GM12878 (cell line): Measurements from ENCODE around the gene KRTAP1-4. TPM values are rescaled to one million over a fixed set of nuclear protein-coding genes. Genes with fewer than 3 reads are reported as not detected.

Source experiments
- ATAC-seq: fragments of 200-7000 bp; cut with Tn5 transposase; 3 replicates; pipeline ENCODE4 v1.9.1; 2020; ENCODE audit warnings: mild to moderate bottlenecking, moderate library complexity
- BruUV-seq: library from RNA; stranded (reverse); fragments of 400-500 nt; replicated peaks from 2 replicates; lab custom pipeline; 2021; lab: Mats Ljungman, UMichigan
- CTCF ChIA-PET: fragments of 300-600 bp; sonication (Branson Sonifier 250); formaldehyde crosslinking; extraction: SDS; loops from one replicate; lab custom pipeline; 2021; ENCODE audit warnings: inconsistent platforms; lab: Yijun Ruan, JAX
- POLR2A ChIA-PET: fragments of 350-600 bp; formaldehyde crosslinking; extraction: SDS; loops from one replicate; lab custom pipeline; 2021; ENCODE audit warnings: inconsistent platforms; lab: Charles Lee
- RAD21 ChIA-PET: fragments of 300-600 bp; sonication (Branson Sonifier 250); formaldehyde crosslinking; loops from one replicate; lab custom pipeline; 2023; ENCODE audit warnings: antibody characterized with exemption; ENCODE audit not compliant: unreplicated experiment; lab: Charles Lee
- SMC1A ChIA-PET: fragments of 300-600 bp; sonication (Branson Sonifier 250); formaldehyde crosslinking; loops from one replicate; lab custom pipeline; 2023; ENCODE audit not compliant: unreplicated experiment, uncharacterized antibody; lab: Charles Lee
- DNase-seq: peaks from one replicate; pipeline ENCODE4 v3.0.0-alpha.2; 2011; ENCODE audit warnings: low read depth, low spot score
- FAIRE-seq: peaks from 3 replicates; lab custom pipeline; 2011; peaks lifted over from hg19 to GRCh38; lab: Jason Lieb, UNC
- H2AFZ ChIP-seq: 2 replicates; pipeline ENCODE4 v1.6.0; 2011; ENCODE audit warnings: low read depth, low read length, control low read depth; ENCODE audit not compliant: control insufficient read depth
- H3K27ac ChIP-seq: 2 replicates; pipeline ENCODE4 v1.5.1; 2011; ENCODE audit warnings: control low read depth; ENCODE audit not compliant: control insufficient read depth, insufficient read depth
- H3K27me3 ChIP-seq, 2 experiments: replicated peaks in 1 of 2; 2 replicates each; pipeline versions ENCODE4 v1.6.0 to v1.6.1; 2011; ENCODE audit warnings: low read length in 1 of 2; ENCODE audit not compliant: control insufficient read depth in 2 of 2, insufficient read depth in 2 of 2
- H3K36me3 ChIP-seq, 2 experiments: 2 replicates each; pipeline ENCODE4 v1.5.1; 2011; ENCODE audit warnings: low read length in 1 of 2; ENCODE audit not compliant: control insufficient read depth in 2 of 2, insufficient read depth in 2 of 2
- H3K4me1 ChIP-seq: 2 replicates; pipeline ENCODE4 v1.6.1; 2011; ENCODE audit warnings: mild to moderate bottlenecking, low read length, moderate library complexity, mixed read lengths; ENCODE audit not compliant: control insufficient read depth, insufficient read depth
- H3K4me2 ChIP-seq: 2 replicates; pipeline ENCODE4 v1.6.0; 2011; ENCODE audit warnings: control low read depth; ENCODE audit not compliant: control insufficient read depth, insufficient read depth
- H3K4me3 ChIP-seq: fragments of 200-600 bp; sonication (generic); 2 replicates; pipeline ENCODE4 v1.5.1; 2016
- H3K79me2 ChIP-seq: 2 replicates; pipeline ENCODE4 v1.6.0; 2011; ENCODE audit warnings: low read length; ENCODE audit not compliant: control insufficient read depth, insufficient read depth
- H3K9ac ChIP-seq: 2 replicates; pipeline ENCODE4 v1.8.0; 2011; ENCODE audit warnings: low read length, control low read depth, mixed read lengths; ENCODE audit not compliant: control insufficient read depth, insufficient read depth
- H3K9me3 ChIP-seq: replicated peaks from 3 replicates; pipeline ENCODE4 v1.5.1; 2011; ENCODE audit warnings: mild to moderate bottlenecking, low read length; ENCODE audit not compliant: control insufficient read depth, insufficient read depth
- H4K20me1 ChIP-seq: 2 replicates; pipeline ENCODE4 v1.6.0; 2011; ENCODE audit not compliant: control insufficient read depth, insufficient read depth
- ASH2L ChIP-seq: fragments of 300-600, 200-600 bp; sonication (generic); IDR thresholded peaks from 2 replicates; pipeline ENCODE4 v1.6.1; 2017; ENCODE audit warnings: low read depth, mild to moderate bottlenecking, borderline replicate concordance
- BACH1 ChIP-seq: fragments of 450-650 bp; IDR thresholded peaks from 2 replicates; pipeline ENCODE4 v1.6.1; 2017; ENCODE audit warnings: mild to moderate bottlenecking, borderline replicate concordance
- EP300 ChIP-seq, 2 experiments: fragments of 150-350 bp in 1 of 2; IDR thresholded peaks; 2 replicates each; pipeline ENCODE4 v1.6.1; 2011 to 2012; ENCODE audit warnings: low read depth in 2 of 2, low read length in 2 of 2, borderline replicate concordance in 1 of 2, improper control_type of control experiment in 1 of 2, inconsistent platforms in 1 of 2; ENCODE audit not compliant: control insufficient read depth in 1 of 2
- HDAC6 ChIP-seq: fragments of 200-600 bp; sonication (generic); IDR thresholded peaks from one replicate; pipeline ENCODE4 v1.8.0; 2017; ENCODE audit warnings: antibody characterized with exemption; ENCODE audit not compliant: unreplicated experiment
- KLF5 ChIP-seq: fragments of 450-650 bp; IDR thresholded peaks from 2 replicates; pipeline ENCODE4 v1.6.1; 2014; ENCODE audit warnings: mild to moderate bottlenecking; ENCODE audit not compliant: partially characterized antibody
- POLR2A ChIP-seq: IDR thresholded peaks from 2 replicates; pipeline ENCODE4 v1.6.1; 2011; ENCODE audit warnings: low read depth, mild to moderate bottlenecking, low read length
- SMARCA5 ChIP-seq: fragments of 450-650 bp; IDR thresholded peaks from 2 replicates; pipeline ENCODE4 v1.6.1; 2017; ENCODE audit warnings: mild to moderate bottlenecking
- STAT1 ChIP-seq: fragments of 450-650 bp; conservative IDR thresholded peaks from 2 replicates; pipeline ENCODE4 v1.6.1; 2014; ENCODE audit warnings: antibody characterized with exemption, mild to moderate bottlenecking
- ZNF384 ChIP-seq: IDR thresholded peaks from 2 replicates; pipeline ENCODE4 v1.6.1; 2012; ENCODE audit warnings: low read depth, mild to moderate bottlenecking, low read length, improper control_type of control experiment, borderline replicate concordance
- WGBS: methylation state at CpG from one replicate; pipeline ENCODE4 v1.1.6; 2016; ENCODE audit warnings: low lambda C conversion rate; ENCODE audit not compliant: insufficient replicate concordance, insufficient coverage; ENCODE audit errors: missing lambda C conversion rate; 5-methylcytosine and 5-hydroxymethylcytosine counted together
- in situ Hi-C: fragments of 300-500 bp; cut with MboI; formaldehyde crosslinking; loops from 9 replicates; pipeline ENCODE4 v1.14.3; 2018; ENCODE audit warnings: mixed read lengths
- intact Hi-C: fragments of 100-400 bp; cut with micrococcal nuclease; formaldehyde crosslinking; loops from one replicate; pipeline ENCODE4 v1.14.2; 2022; ENCODE audit not compliant: unreplicated experiment
- polyA plus RNA-seq, 11 experiments: library from polyadenylated mRNA; depleted of rRNA in 4 of 11; unstranded in 6 of 11; stranded (reverse) in 5 of 11; fragments of >200 nt; fragmentation: Nextera tagmentation in 4 of 11; fragmentation: Illumina TruSeq in 1 of 11; extraction: Ambion mirVana in 4 of 11; extraction: Trizol in 1 of 11; gene quantifications; 1 replicate in 1 of 11; 2 replicates in 10 of 11; pipeline versions ENCODE4 v1.2.1 to v1.2.3, GENCODE V29; 2011 to 2016; ENCODE audit warnings: inconsistent platforms in 2 of 11, missing spikeins in 2 of 11, low read depth in 1 of 11
- total RNA-seq, 4 experiments: library from RNA; depleted of rRNA in 3 of 4; stranded (reverse); fragments of >200 nt in 3 of 4; fragmentation: Illumina TruSeq in 1 of 4; extraction: Trizol in 1 of 4; gene quantifications; 2 replicates each; pipeline versions ENCODE4 v1.2.1 to v1.2.3, GENCODE V29; 2013 to 2021
- TF ChIP-seq, protein P1 (sequence below): IDR thresholded peaks from 2 replicates; pipeline ENCODE4 v1.6.1; 2012; ENCODE audit warnings: low read depth, low read length, improper control_type of control experiment
- TF ChIP-seq, protein P2 (sequence below): IDR thresholded peaks from 2 replicates; pipeline ENCODE4 v1.6.1; 2011; ENCODE audit warnings: low read depth, low read length, improper control_type of control experiment, borderline replicate concordance
- TF ChIP-seq, protein P3 (sequence below): fragments of 450-650 bp; IDR thresholded peaks from 2 replicates; pipeline ENCODE4 v1.6.1; 2014; ENCODE audit warnings: mild to moderate bottlenecking
- TF ChIP-seq, protein P4 (sequence below): fragments of 450-650 bp; IDR thresholded peaks from 2 replicates; pipeline ENCODE4 v1.6.1; 2016; ENCODE audit warnings: mild to moderate bottlenecking, moderate library complexity, borderline replicate concordance
- TF ChIP-seq, protein P5 (sequence below): fragments of 450-650 bp; formaldehyde crosslinking; IDR thresholded peaks from 2 replicates; pipeline ENCODE4 v1.4.0; 2022; ENCODE audit warnings: mild to moderate bottlenecking, moderate library complexity

Gene KRTAP1-4
- total and polyA plus RNA-seq, 10 of the 15 experiments (the other 5 are each of a cell fraction or from before 2014, with no cell fraction given): not detected

DNA sequence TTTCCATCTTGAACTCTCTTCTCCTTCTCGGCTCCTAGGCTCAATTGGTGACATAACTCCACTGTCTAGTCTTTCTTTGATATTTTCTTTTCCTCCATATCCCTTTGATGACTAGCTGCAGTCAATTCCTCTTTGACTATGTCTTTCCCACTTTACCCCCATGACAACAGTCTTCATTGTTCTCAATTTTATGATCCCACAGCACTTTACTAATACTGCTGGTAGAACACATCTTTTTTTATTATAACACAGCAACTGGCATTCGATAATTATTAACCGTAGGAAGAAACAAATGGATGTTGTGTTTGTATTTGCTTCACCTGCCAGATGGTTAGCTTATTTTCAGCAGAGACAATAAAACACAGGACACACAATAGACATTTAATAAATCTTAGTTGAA, 37.3 kb downstream of the KRTAP1-4 start:
- H3K4me1 ChIP-seq: no peaks in the 10 kb centered on the region
- no peaks in the 10 kb centered on the region for H3K36me3 ChIP-seq
- in situ Hi-C loops (no loop called here), intact Hi-C loops (no loop called here)
- no peaks in the 10 kb centered on the region for H4K20me1 ChIP-seq
- no peak for ATAC-seq
- 23% methylated on average over 3 of the region's 3 CpGs for WGBS
- SMC1A ChIA-PET: no interaction called here
- no TSS peak for BruUV-seq
- no peaks in the 10 kb centered on the region for H3K79me2 ChIP-seq
- RAD21 ChIA-PET: no interaction called here
- no peak overlapping the region for H3K4me2 ChIP-seq
- CTCF ChIA-PET: no interaction called here
- no peak overlapping the region for H2AFZ ChIP-seq
- no peak overlapping the region for H3K4me3 ChIP-seq
- H3K9me3 ChIP-seq: no peaks in the 10 kb centered on the region
- no peak for FAIRE-seq
- no peak for DNase-seq
- TF ChIP-seq BACH1 (no peak), ASH2L (no peak), ZNF384 (no peak), EP300 (IDR thresholded peaks at IDR 0.05; ENCODE audit: borderline replicate concordance in 1 of 2, control insufficient read depth in 1 of 2, low read depth in 2 of 2, low read length in 2 of 2) (no peak), POLR2A (no peak), HDAC6 (no peak), KLF5 (no peak), STAT1 (no peak), SMARCA5 (no peak)
- TF ChIP-seq, protein P1, sequence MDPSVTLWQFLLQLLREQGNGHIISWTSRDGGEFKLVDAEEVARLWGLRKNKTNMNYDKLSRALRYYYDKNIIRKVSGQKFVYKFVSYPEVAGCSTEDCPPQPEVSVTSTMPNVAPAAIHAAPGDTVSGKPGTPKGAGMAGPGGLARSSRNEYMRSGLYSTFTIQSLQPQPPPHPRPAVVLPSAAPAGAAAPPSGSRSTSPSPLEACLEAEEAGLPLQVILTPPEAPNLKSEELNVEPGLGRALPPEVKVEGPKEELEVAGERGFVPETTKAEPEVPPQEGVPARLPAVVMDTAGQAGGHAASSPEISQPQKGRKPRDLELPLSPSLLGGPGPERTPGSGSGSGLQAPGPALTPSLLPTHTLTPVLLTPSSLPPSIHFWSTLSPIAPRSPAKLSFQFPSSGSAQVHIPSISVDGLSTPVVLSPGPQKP: no peak
- TF ChIP-seq, protein P2, sequence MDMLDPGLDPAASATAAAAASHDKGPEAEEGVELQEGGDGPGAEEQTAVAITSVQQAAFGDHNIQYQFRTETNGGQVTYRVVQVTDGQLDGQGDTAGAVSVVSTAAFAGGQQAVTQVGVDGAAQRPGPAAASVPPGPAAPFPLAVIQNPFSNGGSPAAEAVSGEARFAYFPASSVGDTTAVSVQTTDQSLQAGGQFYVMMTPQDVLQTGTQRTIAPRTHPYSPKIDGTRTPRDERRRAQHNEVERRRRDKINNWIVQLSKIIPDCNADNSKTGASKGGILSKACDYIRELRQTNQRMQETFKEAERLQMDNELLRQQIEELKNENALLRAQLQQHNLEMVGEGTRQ: no peak
- TF ChIP-seq, protein P3, sequence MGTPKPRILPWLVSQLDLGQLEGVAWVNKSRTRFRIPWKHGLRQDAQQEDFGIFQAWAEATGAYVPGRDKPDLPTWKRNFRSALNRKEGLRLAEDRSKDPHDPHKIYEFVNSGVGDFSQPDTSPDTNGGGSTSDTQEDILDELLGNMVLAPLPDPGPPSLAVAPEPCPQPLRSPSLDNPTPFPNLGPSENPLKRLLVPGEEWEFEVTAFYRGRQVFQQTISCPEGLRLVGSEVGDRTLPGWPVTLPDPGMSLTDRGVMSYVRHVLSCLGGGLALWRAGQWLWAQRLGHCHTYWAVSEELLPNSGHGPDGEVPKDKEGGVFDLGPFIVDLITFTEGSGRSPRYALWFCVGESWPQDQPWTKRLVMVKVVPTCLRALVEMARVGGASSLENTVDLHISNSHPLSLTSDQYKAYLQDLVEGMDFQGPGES: no peak
- TF ChIP-seq, protein P4, sequence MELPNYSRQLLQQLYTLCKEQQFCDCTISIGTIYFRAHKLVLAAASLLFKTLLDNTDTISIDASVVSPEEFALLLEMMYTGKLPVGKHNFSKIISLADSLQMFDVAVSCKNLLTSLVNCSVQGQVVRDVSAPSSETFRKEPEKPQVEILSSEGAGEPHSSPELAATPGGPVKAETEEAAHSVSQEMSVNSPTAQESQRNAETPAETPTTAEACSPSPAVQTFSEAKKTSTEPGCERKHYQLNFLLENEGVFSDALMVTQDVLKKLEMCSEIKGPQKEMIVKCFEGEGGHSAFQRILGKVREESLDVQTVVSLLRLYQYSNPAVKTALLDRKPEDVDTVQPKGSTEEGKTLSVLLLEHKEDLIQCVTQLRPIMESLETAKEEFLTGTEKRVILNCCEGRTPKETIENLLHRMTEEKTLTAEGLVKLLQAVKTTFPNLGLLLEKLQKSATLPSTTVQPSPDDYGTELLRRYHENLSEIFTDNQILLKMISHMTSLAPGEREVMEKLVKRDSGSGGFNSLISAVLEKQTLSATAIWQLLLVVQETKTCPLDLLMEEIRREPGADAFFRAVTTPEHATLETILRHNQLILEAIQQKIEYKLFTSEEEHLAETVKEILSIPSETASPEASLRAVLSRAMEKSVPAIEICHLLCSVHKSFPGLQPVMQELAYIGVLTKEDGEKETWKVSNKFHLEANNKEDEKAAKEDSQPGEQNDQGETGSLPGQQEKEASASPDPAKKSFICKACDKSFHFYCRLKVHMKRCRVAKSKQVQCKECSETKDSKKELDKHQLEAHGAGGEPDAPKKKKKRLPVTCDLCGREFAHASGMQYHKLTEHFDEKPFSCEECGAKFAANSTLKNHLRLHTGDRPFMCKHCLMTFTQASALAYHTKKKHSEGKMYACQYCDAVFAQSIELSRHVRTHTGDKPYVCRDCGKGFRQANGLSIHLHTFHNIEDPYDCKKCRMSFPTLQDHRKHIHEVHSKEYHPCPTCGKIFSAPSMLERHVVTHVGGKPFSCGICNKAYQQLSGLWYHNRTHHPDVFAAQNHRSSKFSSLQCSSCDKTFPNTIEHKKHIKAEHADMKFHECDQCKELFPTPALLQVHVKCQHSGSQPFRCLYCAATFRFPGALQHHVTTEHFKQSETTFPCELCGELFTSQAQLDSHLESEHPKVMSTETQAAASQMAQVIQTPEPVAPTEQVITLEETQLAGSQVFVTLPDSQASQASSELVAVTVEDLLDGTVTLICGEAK: no peak
- TF ChIP-seq, protein P5, sequence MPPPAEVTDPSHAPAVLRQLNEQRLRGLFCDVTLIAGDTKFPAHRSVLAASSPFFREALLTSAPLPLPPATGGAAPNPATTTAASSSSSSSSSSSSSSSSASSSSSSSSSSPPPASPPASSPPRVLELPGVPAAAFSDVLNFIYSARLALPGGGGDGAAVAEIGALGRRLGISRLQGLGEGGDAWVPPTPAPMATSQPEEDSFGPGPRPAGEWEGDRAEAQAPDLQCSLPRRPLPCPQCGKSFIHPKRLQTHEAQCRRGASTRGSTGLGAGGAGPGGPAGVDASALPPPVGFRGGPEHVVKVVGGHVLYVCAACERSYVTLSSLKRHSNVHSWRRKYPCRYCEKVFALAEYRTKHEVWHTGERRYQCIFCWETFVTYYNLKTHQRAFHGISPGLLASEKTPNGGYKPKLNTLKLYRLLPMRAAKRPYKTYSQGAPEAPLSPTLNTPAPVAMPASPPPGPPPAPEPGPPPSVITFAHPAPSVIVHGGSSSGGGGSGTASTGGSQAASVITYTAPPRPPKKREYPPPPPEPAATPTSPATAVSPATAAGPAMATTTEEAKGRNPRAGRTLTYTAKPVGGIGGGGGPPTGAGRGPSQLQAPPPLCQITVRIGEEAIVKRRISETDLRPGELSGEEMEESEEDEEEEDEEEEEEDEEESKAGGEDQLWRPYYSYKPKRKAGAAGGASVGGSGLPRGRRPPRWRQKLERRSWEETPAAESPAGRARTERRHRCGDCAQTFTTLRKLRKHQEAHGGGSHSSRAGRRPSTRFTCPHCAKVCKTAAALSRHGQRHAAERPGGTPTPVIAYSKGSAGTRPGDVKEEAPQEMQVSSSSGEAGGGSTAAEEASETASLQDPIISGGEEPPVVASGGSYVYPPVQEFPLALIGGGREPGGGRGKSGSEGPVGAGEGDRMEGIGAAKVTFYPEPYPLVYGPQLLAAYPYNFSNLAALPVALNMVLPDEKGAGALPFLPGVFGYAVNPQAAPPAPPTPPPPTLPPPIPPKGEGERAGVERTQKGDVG (CRISPR knock-in tag): no peak
- no peak overlapping the region for H3K9ac ChIP-seq
- H3K27me3 ChIP-seq: peaks cover 0 to 8% of the 10 kb centered on the region in 2 experiments; a peak in 1 of 4 replicates
- H3K27ac ChIP-seq: no peak overlapping the region
- POLR2A ChIA-PET: no interaction called here
